ENCODE data around the gene EFNA5.

The EFNA5 gene

GRCh38 chr5:107558823-107559375 lies 111.8 kb downstream of the EFNA5 start:
- Histone ChIP-seq H3K9me3 (ENCODE audit: severe bottlenecking) (no peaks in the 10 kb centered on the region), H3K27ac (peak overlapping the region; percentile 55), H3K4me3 (ENCODE audit: low read depth, low read length) (no peak overlapping the region), H3K27me3 (ENCODE audit: insufficient read depth, low read depth, severe bottlenecking) (no peaks in the 10 kb centered on the region), H3K36me3 (no peaks in the 10 kb centered on the region)
- TF ChIP-seq CTCF (IDR thresholded peaks at IDR 0.05; ENCODE audit: low read depth, low read length), result no peak
- DNase-seq, result peak; percentile 61

GRCh38 chr5:107557051-107557658 lies 113.6 kb downstream of the EFNA5 start:
- Histone ChIP-seq H3K4me3 (ENCODE audit: low read depth, low read length) (no peak overlapping the region), H3K9me3 (ENCODE audit: severe bottlenecking) (no peaks in the 10 kb centered on the region), H3K27ac (no peak overlapping the region), H3K36me3 (no peaks in the 10 kb centered on the region), H3K27me3 (ENCODE audit: insufficient read depth, low read depth, severe bottlenecking) (no peaks in the 10 kb centered on the region)
- TF ChIP-seq CTCF (IDR thresholded peaks at IDR 0.05; ENCODE audit: low read depth, low read length), result no peak
- DNase-seq, result no peak

- no peaks in the 10 kb centered on the region for H3K36me3 ChIP-seq
- no peak for TF ChIP-seq CTCF (IDR thresholded peaks at IDR 0.05; ENCODE audit: low read depth, low read length)
- DNase-seq, result no peak
- H3K9me3 ChIP-seq (ENCODE audit: severe bottlenecking), result no peaks in the 10 kb centered on the region
- no peak overlapping the region for H3K4me3 ChIP-seq (ENCODE audit: low read depth, low read length)
- no peak overlapping the region for H3K27ac ChIP-seq
- no peaks in the 10 kb centered on the region for H3K27me3 ChIP-seq (ENCODE audit: insufficient read depth, low read depth, severe bottlenecking)
Observed at GRCh38 chr5:107556575-107556974, 114.2 kb downstream of the EFNA5 start.

GRCh38 chr5:107555425-107556090 lies 115.2 kb downstream of the EFNA5 start:
- Histone ChIP-seq H3K9me3 (ENCODE audit: severe bottlenecking) (no peaks in the 10 kb centered on the region), H3K4me3 (ENCODE audit: low read depth, low read length) (no peak overlapping the region), H3K36me3 (no peaks in the 10 kb centered on the region), H3K27me3 (ENCODE audit: insufficient read depth, low read depth, severe bottlenecking) (no peaks in the 10 kb centered on the region), H3K27ac (no peak overlapping the region)
- no peak for TF ChIP-seq CTCF (IDR thresholded peaks at IDR 0.05; ENCODE audit: low read depth, low read length)
- no peak for DNase-seq

GRCh38 chr5:107554776-107555424 lies 115.8 kb downstream of the EFNA5 start:
- no peaks in the 10 kb centered on the region for H3K36me3 ChIP-seq
- no peak for DNase-seq
- H3K27ac ChIP-seq, result no peak overlapping the region
- TF ChIP-seq CTCF (IDR thresholded peaks at IDR 0.05; ENCODE audit: low read depth, low read length), result no peak
- no peaks in the 10 kb centered on the region for H3K9me3 ChIP-seq (ENCODE audit: severe bottlenecking)
- no peak overlapping the region for H3K4me3 ChIP-seq (ENCODE audit: low read depth, low read length)
- no peaks in the 10 kb centered on the region for H3K27me3 ChIP-seq (ENCODE audit: insufficient read depth, low read depth, severe bottlenecking)

All from WERI-Rb-1 (cell line).